MM.1S (cell line): ENCODE measurements around the gene EFCAB10.

Source experiments
- CTCF ChIP-seq: fragments of 300-600 bp; sonication (generic); IDR thresholded peaks from 2 replicates; pipeline ENCODE4 v1.5.1; 2016; ENCODE audit warnings: antibody characterized with exemption, low read length, mixed read lengths
- EZH2 ChIP-seq: fragments of 300-600 bp; sonication (generic); optimal IDR thresholded peaks from 2 replicates; pipeline ENCODE3; 2017; ENCODE audit warnings: low read depth, mild to moderate bottlenecking, antibody characterized with exemption, low read length, mixed read lengths

GRCh38 chr7:105614341-105614840, 33.1 kb upstream of the EFCAB10 start:
- TF ChIP-seq CTCF (no peak), EZH2 (no peak)
